H1 (cell line): Measurements from ENCODE around the gene MYOD1. TPM values are rescaled to one million over a fixed set of nuclear protein-coding genes. Genes with fewer than 3 reads are reported as not detected.

Source experiments
- FOSL1 ChIP-seq: IDR thresholded peaks from 2 replicates; pipeline ENCODE4 v1.6.1; 2011; ENCODE audit warnings: mild to moderate bottlenecking, low read depth, low read length, moderate library complexity; ENCODE audit not compliant: insufficient read depth
- TAF7 ChIP-seq: optimal IDR thresholded peaks from 2 replicates; pipeline ENCODE3; 2011; ENCODE audit warnings: low read depth, mild to moderate bottlenecking, inconsistent platforms, low read length, moderate library complexity, borderline replicate concordance
- polyA plus RNA-seq, 7 experiments: library from polyadenylated mRNA; depleted of rRNA in 3 of 7; stranded (reverse) in 5 of 7; unstranded in 2 of 7; fragments of >200 nt in 5 of 7; fragments of 200-250 nt in 2 of 7; gene quantifications; 1 replicate in 5 of 7; 2 replicates in 1 of 7; 4 replicates in 1 of 7; pipeline versions ENCODE4 v1.2.1 to v1.2.3, GENCODE V29; 2011 to 2013; ENCODE audit warnings: missing spikeins in 2 of 7, mixed read lengths in 2 of 7
- total RNA-seq: library from RNA; stranded (reverse); fragmentation: NEBNext Ultra II Directional; extraction: Animal tissue kit (Norgen Biotek cat#: 25700); gene quantifications from 2 replicates; pipeline ENCODE4 v1.2.1, GENCODE V29; 2021

MYOD1 gene
- total and polyA plus RNA-seq, 2 of the 8 experiments (the other 6 are each of a cell fraction or from before 2014, with no cell fraction given), result not detected

GRCh38 chr11:17736930-17737817, 17.8 kb downstream of the MYOD1 start (continued):
- TF ChIP-seq TAF7 (no peak), FOSL1 (no peak)
